ENCODE data around the gene BMAL1.

BMAL1 gene

DNA sequence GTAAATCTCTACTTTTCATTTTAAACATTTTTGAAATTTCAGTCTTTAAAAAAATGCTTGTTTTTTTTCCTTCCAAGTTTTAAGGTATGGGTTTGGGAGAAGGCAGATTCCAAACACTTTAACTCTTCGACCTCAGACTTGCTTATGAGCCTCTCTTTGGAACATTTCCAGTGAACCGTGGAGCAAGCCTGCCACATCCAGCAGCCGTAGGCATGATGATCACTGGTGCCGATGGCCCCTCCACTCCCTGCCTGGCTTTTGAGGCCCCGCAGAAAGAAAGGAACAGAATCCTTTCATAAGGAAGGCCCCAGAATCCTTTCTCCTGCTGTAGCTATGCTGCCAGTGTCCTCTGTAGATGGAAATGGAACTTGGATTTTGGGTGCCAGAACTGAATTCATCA, 50.7 kb downstream of the BMAL1 start:
- Histone ChIP-seq H3K27me3 (ENCODE audit: control insufficient read depth, insufficient read depth, low read length) (no peaks in the 10 kb centered on the region), H3K36me3 (ENCODE audit: control insufficient read depth, insufficient read depth, low read length) (no peaks in the 10 kb centered on the region), H3K4me1 (peaks cover 6% of the 10 kb centered on the region), H3K4me3 (ENCODE audit: low read depth, low read length) (no peak overlapping the region), H3K79me2 (peaks cover 5% of the 10 kb centered on the region), H3K4me2 (ENCODE audit: low read length) (no peak overlapping the region), H2AFZ (no peak overlapping the region), H3K27ac (peak overlapping the region; percentile 24), H3K9me3 (ENCODE audit: control insufficient read depth, low read length) (no peaks in the 10 kb centered on the region), H3K9ac (no peak overlapping the region)
- TF ChIP-seq, protein P1, sequence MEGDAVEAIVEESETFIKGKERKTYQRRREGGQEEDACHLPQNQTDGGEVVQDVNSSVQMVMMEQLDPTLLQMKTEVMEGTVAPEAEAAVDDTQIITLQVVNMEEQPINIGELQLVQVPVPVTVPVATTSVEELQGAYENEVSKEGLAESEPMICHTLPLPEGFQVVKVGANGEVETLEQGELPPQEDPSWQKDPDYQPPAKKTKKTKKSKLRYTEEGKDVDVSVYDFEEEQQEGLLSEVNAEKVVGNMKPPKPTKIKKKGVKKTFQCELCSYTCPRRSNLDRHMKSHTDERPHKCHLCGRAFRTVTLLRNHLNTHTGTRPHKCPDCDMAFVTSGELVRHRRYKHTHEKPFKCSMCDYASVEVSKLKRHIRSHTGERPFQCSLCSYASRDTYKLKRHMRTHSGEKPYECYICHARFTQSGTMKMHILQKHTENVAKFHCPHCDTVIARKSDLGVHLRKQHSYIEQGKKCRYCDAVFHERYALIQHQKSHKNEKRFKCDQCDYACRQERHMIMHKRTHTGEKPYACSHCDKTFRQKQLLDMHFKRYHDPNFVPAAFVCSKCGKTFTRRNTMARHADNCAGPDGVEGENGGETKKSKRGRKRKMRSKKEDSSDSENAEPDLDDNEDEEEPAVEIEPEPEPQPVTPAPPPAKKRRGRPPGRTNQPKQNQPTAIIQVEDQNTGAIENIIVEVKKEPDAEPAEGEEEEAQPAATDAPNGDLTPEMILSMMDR (IDR thresholded peaks at IDR 0.05), result no peak

DNA sequence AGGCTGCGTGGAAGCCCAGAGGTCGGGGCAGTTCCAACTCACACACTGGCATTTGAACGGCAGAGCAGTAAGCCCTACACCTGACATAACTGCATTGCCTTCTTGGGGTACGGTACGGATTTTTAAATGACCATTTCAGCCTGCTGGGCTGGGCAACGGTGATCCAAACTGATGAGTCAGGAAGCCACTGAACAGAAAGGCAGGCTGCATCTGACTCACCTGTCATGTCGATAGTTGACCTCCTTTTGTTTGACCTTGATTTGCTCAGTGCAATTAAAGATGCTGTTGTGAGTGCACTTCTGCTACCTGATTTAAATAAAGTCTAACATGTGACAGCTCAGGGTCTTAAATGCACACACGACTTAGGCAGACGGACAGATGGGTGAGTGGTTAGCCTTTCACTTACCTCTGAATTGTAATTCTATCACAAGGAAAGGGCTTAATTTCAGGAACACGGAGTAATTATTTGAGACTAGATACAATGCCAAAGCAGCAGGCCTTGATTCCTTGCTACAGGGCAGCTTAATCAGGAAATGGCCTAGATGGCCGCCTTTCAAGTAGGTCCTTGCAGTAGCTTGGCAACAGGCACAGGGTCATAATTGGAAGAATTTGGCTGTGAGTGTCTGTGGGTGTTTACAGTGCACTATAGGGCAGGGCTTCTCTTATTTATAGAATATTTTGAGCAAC, 52.2 kb downstream of the BMAL1 start:
- H3K9me3 ChIP-seq (ENCODE audit: control insufficient read depth, low read length), result no peaks in the 10 kb centered on the region
- no peak overlapping the region for H3K4me2 ChIP-seq (ENCODE audit: low read length)
- no peak overlapping the region for H2AFZ ChIP-seq
- H3K27ac ChIP-seq, result no peak overlapping the region
- no peaks in the 10 kb centered on the region for H3K27me3 ChIP-seq (ENCODE audit: control insufficient read depth, insufficient read depth, low read length)
- peaks cover 3% of the 10 kb centered on the region for H3K79me2 ChIP-seq
- no peak overlapping the region for H3K4me3 ChIP-seq (ENCODE audit: low read depth, low read length)
- TF ChIP-seq, protein P1 (IDR thresholded peaks at IDR 0.05), result no peak
- H3K36me3 ChIP-seq (ENCODE audit: control insufficient read depth, insufficient read depth, low read length), result no peaks in the 10 kb centered on the region
- peaks cover 6% of the 10 kb centered on the region for H3K4me1 ChIP-seq
- no peak overlapping the region for H3K9ac ChIP-seq

DNA sequence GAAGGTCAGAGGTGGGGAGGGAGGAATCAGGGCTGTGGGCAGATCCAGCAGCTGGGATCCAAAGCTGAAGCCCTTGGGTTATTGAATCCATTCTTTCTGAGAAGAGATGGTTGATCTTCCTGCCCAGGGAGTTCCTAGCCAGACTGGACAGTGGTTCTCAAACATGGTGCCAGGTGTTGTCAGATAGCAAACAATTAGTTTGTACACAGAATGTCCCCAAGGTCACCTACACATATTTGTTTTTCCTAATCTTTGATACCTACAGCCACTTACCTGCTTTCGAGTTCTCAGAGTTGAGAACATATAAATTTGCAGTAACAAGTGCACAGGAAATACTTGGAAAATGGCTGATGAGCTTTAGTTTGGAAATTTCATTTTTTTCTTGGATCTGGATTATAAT, 54.5 kb downstream of the BMAL1 start:
- peaks cover 6% of the 10 kb centered on the region for H3K4me1 ChIP-seq
- H3K27ac ChIP-seq, result no peak overlapping the region
- no peak overlapping the region for H3K4me3 ChIP-seq (ENCODE audit: low read depth, low read length)
- no peak overlapping the region for H2AFZ ChIP-seq
- H3K4me2 ChIP-seq (ENCODE audit: low read length), result no peak overlapping the region
- TF ChIP-seq, protein P1 (IDR thresholded peaks at IDR 0.05), result no peak
- H3K36me3 ChIP-seq (ENCODE audit: control insufficient read depth, insufficient read depth, low read length), result no peaks in the 10 kb centered on the region
- H3K9me3 ChIP-seq (ENCODE audit: control insufficient read depth, low read length), result no peaks in the 10 kb centered on the region
- no peak overlapping the region for H3K9ac ChIP-seq
- no peaks in the 10 kb centered on the region for H3K27me3 ChIP-seq (ENCODE audit: control insufficient read depth, insufficient read depth, low read length)
- no peaks in the 10 kb centered on the region for H3K79me2 ChIP-seq

DNA sequence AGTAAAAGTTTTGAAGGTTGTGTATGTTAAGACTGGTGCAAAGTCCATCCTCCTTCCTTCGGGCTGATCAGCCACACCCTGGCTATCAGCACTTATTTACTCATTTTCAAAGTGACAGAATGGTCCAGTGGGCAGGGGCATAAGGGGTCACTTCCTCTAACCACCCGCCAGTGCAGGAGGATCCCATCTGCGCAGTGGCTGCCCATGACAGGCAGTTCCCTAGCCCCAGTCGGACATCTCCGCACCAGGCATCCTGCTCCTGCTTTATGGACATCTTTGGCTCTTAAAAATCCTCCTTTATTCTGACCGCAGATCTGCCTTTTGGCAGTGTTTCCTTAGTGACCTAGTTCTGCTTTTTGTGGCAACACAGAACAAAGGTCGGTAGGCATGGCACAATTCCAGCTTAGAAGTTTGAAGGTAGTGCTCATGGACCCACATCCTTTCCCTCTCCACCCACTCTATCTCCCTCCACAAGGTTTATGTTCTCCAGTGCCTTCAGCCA, 55.9 kb downstream of the BMAL1 start:
- TF ChIP-seq, protein P1 (IDR thresholded peaks at IDR 0.05), result no peak
- no peaks in the 10 kb centered on the region for H3K9me3 ChIP-seq (ENCODE audit: control insufficient read depth, low read length)
- H3K27ac ChIP-seq, result no peak overlapping the region
- no peaks in the 10 kb centered on the region for H3K36me3 ChIP-seq (ENCODE audit: control insufficient read depth, insufficient read depth, low read length)
- no peak overlapping the region for H3K4me2 ChIP-seq (ENCODE audit: low read length)
- no peaks in the 10 kb centered on the region for H3K27me3 ChIP-seq (ENCODE audit: control insufficient read depth, insufficient read depth, low read length)
- H2AFZ ChIP-seq, result no peak overlapping the region
- H3K4me3 ChIP-seq (ENCODE audit: low read depth, low read length), result no peak overlapping the region
- no peaks in the 10 kb centered on the region for H3K4me1 ChIP-seq
- H3K9ac ChIP-seq, result no peak overlapping the region
- H3K79me2 ChIP-seq, result no peaks in the 10 kb centered on the region
